MG63 (cell line): ENCODE results near the gene A2ML1. TPM values are rescaled to one million over a fixed set of nuclear protein-coding genes. Genes with fewer than 3 reads are reported as not detected.
"Not testable (repeated sequence)": the region's sequence is repeated elsewhere in the genome, so short reads cannot be mapped to it uniquely, and the experiment has no call there.

ENCODE experiments used
- DNase-seq: peaks from one replicate; pipeline ENCODE4 v3.0.0-alpha.2; 2020
- H3K27me3 ChIP-seq: fragments of 250-450 bp; sonication (Bioruptor Pico); 2 replicates; pipeline ENCODE4 v1.5.1; 2020; ENCODE audit warnings: mild to moderate bottlenecking, moderate library complexity
- H3K36me3 ChIP-seq: fragments of 250-450 bp; sonication (Bioruptor Pico); 2 replicates; pipeline ENCODE4 v1.5.1; 2020; ENCODE audit warnings: mild to moderate bottlenecking, moderate library complexity
- H3K4me3 ChIP-seq: fragments of 250-450 bp; sonication (Bioruptor Pico); 2 replicates; pipeline ENCODE4 v1.5.1; 2020; ENCODE audit warnings: mild to moderate bottlenecking, moderate library complexity
- H3K9me3 ChIP-seq: fragments of 250-450 bp; sonication (Bioruptor Pico); 2 replicates; pipeline ENCODE4 v1.5.1; 2020; ENCODE audit warnings: mild to moderate bottlenecking, moderate library complexity
- total RNA-seq: library from RNA; depleted of rRNA; stranded (reverse); fragments of >200 nt; shearing (Covaris generic); gene quantifications from 2 replicates; pipeline ENCODE4 v1.2.3, GENCODE V29; 2014; ENCODE audit warnings: low replicate concordance; rRNA removed

A2ML1 gene
- total RNA-seq, 1 experiment from 2014 or later: not detected

- no peak for DNase-seq
- no peaks in the 10 kb centered on the region for H3K27me3 ChIP-seq
- H3K4me3 ChIP-seq: no peak overlapping the region
- no peaks in the 10 kb centered on the region for H3K36me3 ChIP-seq
- H3K9me3 ChIP-seq: no peaks in the 10 kb centered on the region
Observed at GRCh38 chr12:8911606-8912268, 89.3 kb downstream of the A2ML1 start.

- Histone ChIP-seq H3K4me3 (no peak overlapping the region), H3K9me3 (no peaks in the 10 kb centered on the region), H3K36me3 (no peaks in the 10 kb centered on the region), H3K27me3 (no peaks in the 10 kb centered on the region)
- DNase-seq: no peak
Observed at GRCh38 chr12:8912914-8913313, 90.5 kb downstream of the A2ML1 start.

- H3K4me3 ChIP-seq: peak overlapping the region; percentile 72
- no peak for DNase-seq
Observed at GRCh38 chr12:8913702-8914032, 91.2 kb downstream of the A2ML1 start.

GRCh38 chr12:8914033-8914715 lies 91.8 kb downstream of the A2ML1 start, which contains the start of gene PHC1:
PHC1 (plus strand) TSS chr12:8914509; CDS start chr12:8917678, 3,169 bp downstream.
- not testable (repeated sequence) for H3K36me3 ChIP-seq, H3K9me3 ChIP-seq, H3K27me3 ChIP-seq
- H3K4me3 ChIP-seq: peak within 1 kb of the TSS; percentile 72
- peak; percentile 79 for DNase-seq

More at GRCh38 chr12:8913702-8914032, 91.2 kb downstream of the A2ML1 start:
- H3K36me3 ChIP-seq: peaks cover 2% of the 10 kb centered on the region; the same call in 1 of the 2 replicates
- no peaks in the 10 kb centered on the region for H3K27me3 ChIP-seq
- H3K9me3 ChIP-seq: no peaks in the 10 kb centered on the region

- Histone ChIP-seq H3K36me3 (peaks cover 3% of the 10 kb centered on the region; the same call in 1 of the 2 replicates), H3K27me3 (no peaks in the 10 kb centered on the region), H3K9me3 (no peaks in the 10 kb centered on the region), H3K4me3 (peak overlapping the region; percentile 72)
- DNase-seq: peak; percentile 58
Observed at GRCh38 chr12:8914716-8915526, 92.5 kb downstream of the A2ML1 start.

- peaks cover 3% of the 10 kb centered on the region; the same call in 1 of the 2 replicates for H3K36me3 ChIP-seq
- H3K27me3 ChIP-seq: no peaks in the 10 kb centered on the region
- H3K4me3 ChIP-seq: no peak overlapping the region
- H3K9me3 ChIP-seq: no peaks in the 10 kb centered on the region
- DNase-seq: no peak
Observed at GRCh38 chr12:8916154-8916553, 93.7 kb downstream of the A2ML1 start.

GRCh38 chr12:8917031-8917430 lies 94.6 kb downstream of the A2ML1 start:
- peaks cover 6% of the 10 kb centered on the region; the same call in 1 of the 2 replicates for H3K36me3 ChIP-seq
- DNase-seq: no peak
- H3K27me3 ChIP-seq: no peaks in the 10 kb centered on the region
- no peak overlapping the region for H3K4me3 ChIP-seq
- no peaks in the 10 kb centered on the region for H3K9me3 ChIP-seq

- Histone ChIP-seq H3K36me3 (peaks cover 6% of the 10 kb centered on the region; the same call in 1 of the 2 replicates), H3K9me3 (no peaks in the 10 kb centered on the region), H3K27me3 (no peaks in the 10 kb centered on the region), H3K4me3 (no peak overlapping the region)
- no peak for DNase-seq
Observed at GRCh38 chr12:8917751-8918150, 95.3 kb downstream of the A2ML1 start.

GRCh38 chr12:8919643-8920042 lies 97.2 kb downstream of the A2ML1 start:
- H3K36me3 ChIP-seq, H3K9me3 ChIP-seq, H3K4me3 ChIP-seq, H3K27me3 ChIP-seq, DNase-seq: not testable (repeated sequence)

- no peak for DNase-seq
- H3K9me3 ChIP-seq: no peaks in the 10 kb centered on the region
- peaks cover 6% of the 10 kb centered on the region; the same call in 1 of the 2 replicates for H3K36me3 ChIP-seq
- no peaks in the 10 kb centered on the region for H3K27me3 ChIP-seq
- no peak overlapping the region for H3K4me3 ChIP-seq
Observed at GRCh38 chr12:8922544-8922943, 100.1 kb downstream of the A2ML1 start.

Other genes starting within 250 kb of the A2ML1 start
- not detected in 2 replicates for gene AICDA, start 209.8 kb upstream of the A2ML1 start, total RNA-seq
- gene MFAP5, start 159.8 kb upstream of the A2ML1 start, total RNA-seq: 39.0 and 54.5 TPM in 2 replicates
- gene RIMKLB, start 124.6 kb upstream of the A2ML1 start, total RNA-seq: 7.0 and 10.0 TPM in 2 replicates
- gene PHC1, start 91.9 kb downstream of the A2ML1 start, total RNA-seq: 5.9 and 13.0 TPM in 2 replicates
- gene M6PR, start 127.0 kb downstream of the A2ML1 start, total RNA-seq: 153 and 164 TPM in 2 replicates
- 2.1 TPM in 1 of 2 replicates, not detected in the other for gene KLRG1, start 166.9 kb downstream of the A2ML1 start, total RNA-seq